ENCODE data around the gene HOXC9.

Gene HOXC9

DNA sequence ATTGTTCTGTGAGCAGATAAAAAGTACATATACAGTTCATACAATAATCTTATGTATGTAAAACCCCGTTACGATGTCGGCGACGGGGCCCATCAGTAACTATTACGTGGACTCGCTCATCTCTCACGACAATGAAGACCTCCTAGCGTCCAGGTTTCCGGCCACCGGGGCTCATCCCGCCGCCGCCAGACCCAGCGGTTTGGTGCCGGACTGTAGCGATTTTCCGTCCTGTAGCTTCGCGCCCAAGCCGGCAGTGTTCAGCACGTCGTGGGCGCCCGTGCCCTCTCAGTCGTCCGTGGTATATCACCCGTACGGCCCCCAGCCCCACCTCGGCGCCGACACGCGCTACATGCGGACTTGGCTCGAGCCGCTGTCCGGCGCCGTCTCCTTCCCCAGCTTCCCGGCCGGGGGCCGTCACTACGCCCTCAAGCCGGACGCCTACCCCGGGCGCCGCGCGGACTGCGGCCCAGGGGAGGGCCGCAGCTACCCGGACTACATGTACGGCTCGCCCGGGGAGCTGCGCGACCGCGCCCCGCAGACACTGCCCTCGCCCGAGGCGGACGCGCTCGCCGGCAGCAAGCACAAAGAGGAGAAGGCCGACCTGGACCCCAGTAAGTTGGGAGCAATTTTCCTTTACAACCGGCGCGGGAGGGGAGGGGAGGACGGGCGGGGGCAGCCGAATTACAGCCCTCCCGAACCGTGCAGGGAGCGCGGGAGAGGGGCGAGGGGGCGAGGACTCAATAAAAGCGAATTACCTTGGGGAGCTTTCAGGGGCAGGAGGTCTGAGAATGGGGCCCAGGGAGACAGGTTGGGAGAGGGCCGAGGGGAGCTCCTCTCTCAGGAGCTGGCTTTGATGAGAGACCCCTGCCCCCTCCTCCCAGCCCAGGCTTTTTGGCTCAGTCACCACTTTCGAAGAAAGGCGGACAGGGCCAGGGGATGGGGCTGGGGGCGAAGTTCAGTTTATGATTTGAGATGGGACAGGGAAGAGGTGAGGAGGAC, at the start of gene HOXC9:
TSS of gene HOXC9 (plus strand) at position 46 of the 999 bp plus-strand sequence. CDS start at position 74, 28 bp downstream.
- no peak for DNase-seq

DNA sequence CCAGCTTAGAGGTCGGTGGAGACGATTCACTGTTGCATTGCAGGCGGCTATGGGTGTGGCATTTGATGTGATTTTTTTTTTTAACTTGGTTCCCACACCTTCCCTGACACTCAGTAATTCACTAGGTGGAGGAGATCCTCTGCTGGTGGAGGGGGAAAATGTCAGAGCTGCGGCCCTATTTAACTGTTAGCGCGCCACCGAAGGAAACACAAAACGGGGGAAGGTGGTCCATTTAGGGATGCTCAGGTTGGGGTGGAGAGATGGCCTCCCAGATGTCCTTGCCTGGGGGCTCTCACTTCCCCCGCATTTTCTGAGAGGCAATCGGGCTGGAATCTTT, 49.6 kb upstream of the HOXC9 start:
- no peak for DNase-seq

DNA sequence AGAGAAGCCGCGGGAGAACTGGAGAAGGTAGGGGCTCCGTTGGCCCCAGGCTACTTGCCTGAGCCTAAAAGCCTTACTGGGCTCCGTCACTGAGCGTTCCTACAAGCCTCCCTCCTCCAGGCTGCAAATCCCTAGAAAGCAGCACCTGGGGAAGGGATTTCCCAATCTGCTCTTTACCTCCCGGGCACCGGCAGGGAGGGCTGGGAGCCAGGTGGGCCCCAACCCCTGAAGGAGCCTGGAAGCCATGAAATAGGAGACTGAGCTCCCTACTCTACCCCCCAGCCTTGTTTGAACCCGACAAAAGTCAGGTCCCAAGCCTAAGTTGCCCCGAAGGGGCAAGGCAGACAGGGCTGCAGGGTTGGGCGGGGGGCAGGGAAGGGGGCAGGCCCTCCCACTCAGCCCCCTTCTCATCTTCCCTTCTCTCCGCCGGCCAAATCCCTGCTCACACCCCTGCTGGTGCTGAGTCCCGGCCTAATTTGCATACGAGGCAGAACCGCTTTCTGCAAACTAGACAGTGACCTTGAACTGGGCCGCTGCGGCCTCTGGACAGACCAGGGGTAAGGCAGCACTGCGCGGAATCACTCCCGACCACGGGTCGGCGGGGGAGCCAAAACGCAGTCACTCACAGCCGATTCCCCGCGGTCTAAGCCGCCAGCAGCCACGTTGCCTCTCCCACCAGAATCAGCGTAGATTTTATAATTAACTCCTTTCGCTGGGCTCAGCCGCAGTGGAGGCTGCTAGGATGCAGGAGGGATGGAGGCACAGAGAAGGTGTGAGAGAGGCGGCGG, 49.0 kb upstream of the HOXC9 start:
- no peak for DNase-seq

DNA sequence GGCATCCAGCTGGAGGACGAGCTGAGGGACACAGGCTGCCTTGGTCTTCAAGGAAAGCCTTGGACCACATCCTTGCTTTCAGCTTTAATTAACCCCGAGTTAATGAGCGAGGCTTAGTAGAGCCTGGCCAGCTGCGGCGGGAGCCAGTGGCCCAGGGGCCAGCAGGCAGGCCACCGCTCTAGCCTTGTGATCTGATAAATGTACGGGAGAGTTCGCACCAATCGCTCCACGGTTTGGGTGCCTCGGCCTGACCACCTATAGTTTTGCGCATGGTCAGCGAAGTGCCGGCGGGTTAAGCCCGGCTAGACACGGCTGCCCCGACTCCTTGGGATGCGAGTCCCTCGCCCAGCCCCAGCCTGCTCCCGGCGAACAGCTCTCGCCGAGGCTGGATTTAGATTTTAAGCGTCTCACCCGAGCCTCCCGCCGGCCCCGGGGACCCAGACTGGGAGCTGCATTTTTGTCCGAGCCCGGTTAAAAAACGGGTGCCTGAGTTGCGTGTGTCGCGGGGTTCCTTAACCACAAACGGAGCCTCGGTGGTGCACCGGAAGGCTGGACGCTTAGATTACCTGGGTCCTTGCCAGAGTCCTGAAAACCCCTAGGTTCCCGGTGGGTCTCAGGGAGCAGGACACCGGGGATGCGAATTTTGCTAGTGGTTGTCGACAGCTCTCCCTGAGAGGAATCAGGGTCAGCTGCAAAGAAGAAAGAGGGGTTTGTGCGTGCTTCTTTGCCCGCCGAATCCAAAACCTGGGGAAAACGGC, 48.2 kb upstream of the HOXC9 start:
- DNase-seq = no peak

DNA sequence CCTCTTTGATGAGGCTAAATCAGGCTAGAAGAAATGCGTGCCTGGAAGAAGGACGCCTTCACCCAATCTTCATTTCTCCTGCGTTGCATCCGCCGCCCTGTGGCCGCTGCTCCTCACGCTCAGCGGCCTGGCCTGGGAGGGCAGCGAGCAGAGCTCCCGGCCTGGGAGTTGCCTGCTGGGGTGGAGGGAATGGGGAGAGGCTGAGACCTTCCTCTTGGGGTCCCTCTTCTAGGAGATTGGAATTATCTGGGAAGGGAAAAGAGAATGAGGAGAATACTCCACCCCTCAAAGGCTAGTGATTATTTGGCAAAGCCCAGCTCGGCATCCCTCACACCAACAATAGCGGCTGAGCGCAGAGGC, 47.6 kb upstream of the HOXC9 start:
- DNase-seq = no peak

DNA sequence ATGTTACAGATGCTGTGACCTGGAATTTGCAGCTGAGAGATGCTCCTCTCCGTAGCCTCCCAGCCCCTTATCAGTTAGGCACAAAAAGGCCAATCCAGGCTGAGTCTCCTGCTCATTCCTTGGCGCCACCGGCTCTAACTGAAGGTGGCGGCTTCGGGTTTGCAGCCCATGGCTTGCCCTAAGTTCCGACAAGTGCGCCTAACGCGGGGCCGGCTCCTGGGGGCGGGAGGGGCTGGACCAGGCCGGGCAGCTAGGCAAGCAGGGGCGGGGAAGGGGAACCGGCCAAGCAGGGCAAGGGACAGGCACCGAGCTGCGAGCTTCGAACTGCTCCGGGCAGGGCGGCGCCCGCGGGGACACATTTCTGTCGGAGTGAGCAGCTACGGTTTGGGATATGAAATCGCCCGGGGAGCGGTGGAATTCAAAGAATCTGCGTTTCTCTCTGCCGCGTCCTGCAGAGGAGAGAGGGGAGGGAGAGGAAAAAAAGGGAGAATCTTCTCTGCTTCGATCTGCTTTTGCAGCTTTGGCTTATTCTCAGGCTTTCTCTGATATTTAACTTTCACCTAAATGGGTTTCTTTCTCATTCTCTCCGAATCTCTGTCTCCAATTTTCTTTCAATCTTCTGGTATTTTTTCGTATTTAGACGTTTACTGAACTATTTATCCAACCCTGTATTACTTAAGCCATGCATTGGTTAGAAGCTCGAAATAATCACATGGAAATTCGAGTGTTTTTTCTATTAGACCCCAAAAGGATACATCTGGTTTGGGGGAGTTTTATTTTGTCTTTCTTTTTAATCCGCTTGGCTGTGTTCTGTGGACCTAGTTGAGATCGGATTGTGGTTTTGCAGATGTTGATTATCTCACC, 46.9 kb upstream of the HOXC9 start:
- DNase-seq = no peak

DNA sequence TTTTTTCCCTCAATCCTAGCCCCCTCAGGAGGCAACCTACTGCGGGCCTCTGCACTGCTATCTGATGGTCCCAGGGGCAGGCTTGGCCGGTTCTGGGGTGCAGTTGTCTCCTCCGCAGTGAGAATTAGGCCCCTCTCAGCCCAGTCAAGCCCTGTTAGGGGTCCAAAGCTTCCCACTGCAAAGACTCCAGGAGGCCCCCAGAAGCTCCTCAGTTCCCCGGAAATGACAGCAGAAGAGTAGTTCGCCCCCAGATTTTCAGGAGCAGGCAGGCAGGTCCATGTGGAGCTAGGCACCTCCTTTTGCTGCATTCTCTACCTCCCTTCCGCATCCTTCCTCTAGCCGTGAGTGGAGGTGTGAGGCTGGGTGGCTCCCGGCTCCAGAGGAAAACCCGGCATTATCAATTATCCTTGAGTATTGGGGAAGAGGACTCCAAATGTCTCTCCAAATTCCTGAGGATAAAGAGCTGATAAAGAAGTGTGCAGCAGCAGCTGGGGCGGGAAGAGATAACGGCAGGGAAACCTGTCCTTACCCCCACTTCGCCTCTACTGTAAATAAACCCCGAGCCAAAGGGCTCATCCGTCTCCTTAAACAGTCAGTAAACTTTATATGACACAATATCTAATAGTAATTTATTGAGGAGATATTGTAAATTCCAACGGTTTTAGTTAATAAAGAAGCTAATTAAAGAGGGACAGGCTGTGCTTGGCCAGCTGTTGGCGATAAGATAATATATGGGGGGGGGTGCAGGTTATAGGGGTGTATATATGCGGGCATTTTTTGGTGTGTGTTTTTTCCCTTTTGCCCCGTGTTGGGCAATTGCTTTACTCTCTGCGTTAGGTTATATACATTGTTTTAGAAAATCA, 45.9 kb upstream of the HOXC9 start:
- DNase-seq = no peak

DNA sequence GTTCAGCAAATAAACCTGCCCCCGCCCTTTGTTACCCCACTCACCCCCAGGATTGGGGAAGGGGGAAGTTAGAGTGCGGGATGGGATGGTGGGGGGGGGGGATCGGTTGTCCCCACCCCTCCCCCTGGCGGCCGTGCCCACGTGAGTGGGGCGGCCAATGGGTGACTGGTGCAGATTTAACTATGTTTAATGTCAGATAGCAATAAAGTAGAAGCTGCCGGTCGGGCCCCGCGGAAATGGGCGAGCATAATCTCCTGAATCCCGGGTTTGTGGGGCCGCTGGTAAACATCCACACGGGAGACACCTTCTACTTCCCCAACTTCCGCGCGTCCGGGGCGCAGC, 45.3 kb upstream of the HOXC9 start, which contains the start of gene HOXC12:
TSS of gene HOXC12 (plus strand) at position 210 of the 342 bp plus-strand sequence. CDS start at position 237, 27 bp downstream.
- DNase-seq = no peak

DNA sequence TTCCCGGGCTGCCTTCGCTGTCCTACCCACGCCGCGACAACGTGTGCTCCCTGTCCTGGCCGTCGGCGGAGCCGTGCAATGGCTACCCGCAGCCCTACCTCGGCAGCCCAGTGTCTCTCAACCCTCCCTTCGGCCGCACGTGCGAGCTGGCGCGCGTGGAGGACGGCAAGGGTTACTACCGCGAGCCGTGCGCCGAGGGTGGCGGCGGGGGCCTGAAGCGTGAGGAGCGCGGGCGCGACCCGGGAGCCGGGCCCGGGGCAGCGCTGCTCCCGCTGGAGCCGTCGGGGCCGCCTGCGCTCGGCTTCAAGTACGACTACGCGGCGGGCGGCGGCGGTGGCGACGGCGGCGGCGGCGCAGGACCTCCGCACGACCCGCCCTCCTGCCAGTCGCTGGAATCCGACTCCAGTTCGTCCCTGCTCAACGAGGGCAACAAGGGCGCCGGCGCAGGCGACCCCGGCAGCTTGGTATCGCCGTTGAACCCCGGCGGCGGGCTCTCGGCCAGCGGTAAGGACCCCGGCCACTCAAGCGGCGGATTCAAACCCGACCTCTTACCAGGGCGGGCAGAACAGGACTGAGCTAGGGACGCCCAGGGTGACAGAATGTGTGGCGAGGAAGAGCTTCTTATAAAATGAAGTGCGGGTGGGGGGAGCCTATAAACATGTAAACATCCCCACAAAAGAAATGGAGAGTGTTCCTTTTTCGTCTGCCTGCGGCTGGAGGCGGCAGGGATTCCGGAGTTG, 44.8 kb upstream of the HOXC9 start:
- DNase-seq = no peak

DNA sequence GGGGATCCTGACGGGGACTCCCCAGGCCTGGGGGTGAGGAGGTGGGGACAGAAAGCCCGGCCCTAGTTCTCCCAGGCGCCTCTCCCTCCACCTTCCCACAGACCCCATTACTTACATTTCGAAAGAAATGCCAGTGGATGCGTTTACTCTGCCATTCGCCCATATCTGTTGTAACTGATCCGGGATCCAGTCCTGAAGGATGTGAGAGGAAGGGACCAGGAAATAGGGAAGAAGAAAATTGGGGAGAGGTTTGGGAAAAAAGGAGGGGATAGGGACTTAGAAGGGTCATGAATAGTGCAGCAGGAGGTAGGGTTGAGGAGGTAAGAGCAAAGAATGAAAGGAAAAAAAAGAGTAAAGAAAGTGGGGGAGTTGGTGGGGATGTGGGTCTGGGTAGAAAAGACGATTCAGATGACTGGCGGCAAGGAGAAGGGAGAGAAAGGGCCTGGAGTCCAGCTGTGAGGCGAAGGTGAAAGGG, 44.1 kb upstream of the HOXC9 start:
- DNase-seq = no peak

DNA sequence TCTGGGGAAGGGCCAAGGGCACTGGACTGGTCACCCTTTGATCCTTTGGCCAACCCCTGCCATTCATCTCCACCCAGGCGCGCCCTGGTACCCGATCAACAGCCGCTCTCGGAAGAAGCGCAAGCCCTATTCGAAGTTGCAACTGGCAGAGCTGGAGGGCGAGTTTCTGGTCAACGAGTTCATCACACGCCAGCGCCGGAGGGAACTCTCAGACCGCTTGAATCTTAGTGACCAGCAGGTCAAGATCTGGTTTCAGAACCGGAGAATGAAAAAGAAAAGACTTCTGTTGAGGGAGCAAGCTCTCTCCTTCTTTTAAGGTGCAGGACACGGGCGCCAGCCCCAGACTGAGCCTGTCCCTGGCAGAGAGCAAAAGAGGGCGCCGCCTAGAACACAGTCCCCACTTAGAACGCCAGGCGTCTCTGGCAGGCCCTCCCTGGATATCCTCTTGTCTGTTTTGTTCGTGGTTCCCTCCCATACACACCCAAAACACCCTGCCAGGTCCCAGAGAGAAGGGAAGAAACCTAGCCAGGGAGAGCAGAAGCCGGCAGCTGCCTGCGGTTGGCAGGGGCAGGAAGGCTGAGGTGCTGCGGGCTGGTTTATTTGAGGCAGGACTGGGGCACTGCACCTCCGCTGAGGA, 43.6 kb upstream of the HOXC9 start:
- no peak for DNase-seq

DNA sequence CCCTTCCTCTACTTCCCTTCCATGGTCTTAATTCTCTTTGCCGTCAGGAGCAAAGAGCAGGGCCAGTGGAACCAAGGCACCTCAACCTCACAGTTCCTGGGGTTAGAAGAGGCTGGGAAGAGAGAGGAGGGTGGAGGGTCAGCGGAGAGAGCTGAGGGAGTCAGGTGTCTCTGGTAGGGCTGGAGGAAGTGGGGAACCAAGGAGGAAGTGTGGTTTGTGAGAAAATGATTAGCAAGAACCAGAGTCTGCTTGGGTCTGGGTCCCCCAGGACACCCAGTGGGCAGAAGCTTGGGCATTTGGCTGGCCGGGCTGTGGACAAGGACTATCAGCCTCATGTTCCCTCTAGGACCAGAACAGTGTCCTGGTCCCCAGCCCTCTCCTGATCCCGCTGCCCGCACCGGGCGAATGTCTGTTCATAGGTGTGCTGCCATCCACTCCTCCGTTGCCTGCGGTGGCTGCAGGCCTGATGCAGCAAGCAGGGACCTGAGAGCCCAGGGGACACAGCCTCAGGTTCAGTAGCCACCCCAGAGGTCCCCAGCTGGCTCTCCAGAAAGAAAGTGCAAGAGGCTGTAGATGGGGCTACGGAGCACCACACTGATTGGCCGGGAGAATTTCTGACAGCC, 42.9 kb upstream of the HOXC9 start:
- no peak for DNase-seq

DNA sequence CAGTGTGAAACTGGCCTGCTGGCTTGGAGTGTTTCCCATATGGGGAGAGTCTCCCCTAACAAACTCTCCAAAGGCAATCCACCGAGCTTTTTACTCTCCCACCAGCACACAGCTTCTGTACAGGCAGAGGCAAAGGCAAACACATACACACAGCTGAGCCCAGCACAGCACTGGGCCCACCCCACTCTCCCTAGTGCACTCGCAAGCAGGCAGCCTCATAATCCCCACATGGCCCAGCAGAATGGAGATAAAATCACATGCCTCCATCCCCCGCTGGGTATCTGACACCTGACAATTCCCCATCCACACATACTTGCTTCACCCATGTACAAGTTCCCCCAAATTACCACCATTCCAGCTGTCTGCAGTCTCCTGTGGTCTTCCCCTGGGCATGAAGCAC, 41.8 kb upstream of the HOXC9 start:
- DNase-seq = no peak

DNA sequence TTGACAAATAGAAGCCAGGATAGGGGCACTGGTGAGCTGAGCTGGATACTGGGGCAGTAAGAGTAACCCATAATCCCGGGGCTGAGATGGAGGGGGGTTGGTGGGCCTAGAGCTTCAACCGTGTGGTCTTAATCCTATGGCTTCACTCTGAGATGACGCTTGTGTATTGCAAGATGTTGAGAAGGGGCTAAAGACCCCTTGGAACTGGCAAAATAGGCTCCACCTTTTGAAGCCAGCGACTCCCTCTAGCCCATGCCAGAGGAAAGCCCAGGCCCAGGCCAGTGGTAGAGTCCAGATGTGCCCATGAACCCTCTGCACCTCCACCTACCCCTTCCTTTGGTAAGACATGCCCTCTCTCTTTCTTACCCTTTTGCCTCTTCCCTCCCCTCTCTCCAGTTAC, 40.6 kb upstream of the HOXC9 start:
- no peak for DNase-seq

DNA sequence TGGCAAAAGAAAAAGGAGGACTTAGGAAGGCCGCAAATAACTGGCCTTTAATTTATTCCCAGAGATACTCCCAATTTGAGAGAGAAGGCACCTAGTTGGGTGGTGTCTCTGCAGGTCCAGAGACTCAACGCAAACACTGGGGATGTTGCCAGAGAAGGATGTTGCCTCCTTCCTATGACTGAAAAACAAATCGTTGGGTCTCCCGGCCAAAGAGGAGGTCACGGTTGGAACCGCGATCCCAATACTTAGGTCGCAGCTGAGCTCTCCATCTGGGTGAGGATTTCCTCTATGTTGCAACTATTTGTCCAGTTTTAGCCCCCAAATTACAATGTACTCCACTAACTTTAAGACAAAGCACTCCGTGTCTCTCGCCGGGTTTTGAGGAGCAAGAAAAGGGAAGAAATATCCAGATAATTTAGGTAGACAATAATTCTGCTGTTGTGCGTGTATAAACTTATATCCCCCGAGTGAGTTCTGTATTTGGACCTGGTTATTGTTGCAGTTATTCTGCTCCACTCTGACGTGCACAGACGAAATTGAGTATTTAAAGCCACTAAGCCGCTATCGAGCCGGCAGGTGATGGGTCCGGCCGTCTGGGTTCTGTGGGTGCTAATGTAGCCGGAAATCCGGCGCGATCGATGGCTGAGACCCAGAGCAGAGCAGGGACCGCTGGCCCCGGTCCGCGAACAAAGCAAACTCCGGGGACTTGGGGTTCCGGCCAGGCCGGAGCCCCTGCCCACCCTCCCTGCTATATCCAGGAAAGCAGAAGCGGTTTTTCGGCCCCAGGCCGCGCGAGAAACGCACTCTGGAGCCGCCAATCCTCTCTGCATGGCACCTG, 39.6 kb upstream of the HOXC9 start:
- no peak for DNase-seq

DNA sequence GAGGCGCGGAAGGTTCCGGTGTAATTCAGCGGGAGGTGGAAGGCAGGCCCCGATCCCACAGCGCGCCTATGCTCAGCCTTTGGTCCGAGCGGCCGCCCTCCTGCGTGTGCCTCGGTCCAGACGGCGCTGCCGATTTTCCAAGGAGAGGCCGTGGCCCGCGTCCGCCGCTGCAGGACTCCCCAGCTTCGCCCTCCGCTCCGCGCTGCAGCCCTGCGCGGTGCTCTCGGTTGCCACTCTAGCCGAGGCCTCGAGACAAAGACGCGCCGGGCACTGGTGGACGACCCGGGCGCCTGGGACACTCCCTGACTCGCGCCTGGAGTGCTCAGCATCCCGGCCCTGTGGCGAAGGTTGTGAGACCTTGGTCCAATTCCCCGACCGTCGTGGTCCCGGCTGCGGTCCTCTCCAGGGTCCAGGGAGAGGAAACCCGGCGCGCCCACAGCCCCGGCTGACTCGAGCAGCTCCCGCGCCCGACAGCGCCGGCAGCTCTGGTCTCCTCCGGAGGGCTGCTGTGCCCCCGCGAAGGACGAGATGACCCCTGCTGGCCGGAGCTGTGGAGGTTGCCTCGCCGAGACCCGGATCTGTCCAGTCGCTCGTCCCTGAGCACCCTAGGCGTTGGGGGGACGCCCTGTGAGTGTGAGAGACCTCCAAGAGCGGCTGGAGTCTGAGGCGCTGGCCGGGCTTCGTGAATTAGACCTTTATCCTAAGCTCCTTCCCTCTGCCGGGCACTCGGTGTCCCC, 38.8 kb upstream of the HOXC9 start:
- DNase-seq = no peak

DNA sequence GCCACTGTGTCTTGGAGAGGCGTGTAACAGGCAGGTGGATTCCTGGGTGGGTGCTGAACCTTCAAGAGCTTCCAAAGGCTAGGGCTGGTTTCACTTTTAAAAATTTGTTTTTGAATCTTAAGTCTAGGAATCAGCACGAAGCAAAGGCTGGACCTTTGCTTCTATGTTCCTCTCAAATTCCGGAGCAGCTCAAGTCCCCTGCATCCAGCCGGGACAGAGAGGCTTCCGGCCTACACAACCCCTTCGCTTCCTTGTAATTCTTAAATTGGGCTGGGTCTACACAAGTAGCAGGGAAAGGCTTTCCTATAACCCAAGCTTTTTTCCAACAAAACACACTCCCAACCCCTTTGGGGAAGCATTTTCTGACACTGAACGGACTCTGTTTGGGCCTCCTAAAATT, 37.0 kb upstream of the HOXC9 start:
- DNase-seq = no peak

Data from activated CD8-positive, alpha-beta memory T cell treated with anti-CD3 and anti-CD28 coated beads, Interleukin-2, amount 50 U/mL, for 48 hours (primary cell).